SKM-1 (cell line): ENCODE results near the gene GRB7.

Source experiments
- DNase-seq: peaks from one replicate; lab custom pipeline; 2025; ENCODE audit not compliant: unreplicated experiment; lab: John Stamatoyannopoulos, UW

Gene GRB7

DNA sequence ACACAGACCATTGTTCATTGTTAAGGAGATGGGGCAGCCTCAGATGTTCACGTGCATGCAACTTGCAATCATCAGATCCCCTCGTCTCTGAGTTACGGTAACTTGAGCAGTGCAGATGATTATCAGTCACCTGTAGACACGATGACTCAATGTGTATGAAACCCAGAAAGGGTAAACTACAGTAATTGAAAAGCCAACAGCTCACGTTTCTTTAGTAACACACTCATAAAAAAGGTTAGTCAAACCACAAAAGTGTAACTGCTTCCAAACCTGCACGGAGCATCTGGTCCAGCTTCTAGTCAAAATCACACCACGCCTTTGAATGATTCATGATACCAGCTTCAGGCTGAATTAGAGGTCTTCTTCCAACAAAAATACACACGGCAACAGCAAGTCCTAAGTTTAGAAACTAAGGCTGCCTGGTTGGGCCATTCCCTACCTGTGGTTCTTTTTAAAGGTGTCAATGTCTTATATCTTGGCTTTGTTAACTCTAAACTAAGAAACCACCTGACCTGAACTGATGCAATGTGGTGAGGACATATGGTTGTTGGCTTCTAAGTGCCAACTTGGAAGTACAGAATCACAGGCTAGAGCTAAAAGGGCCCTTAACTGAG lies 32.3 kb downstream of the GRB7 start:
- no peak for DNase-seq

DNA sequence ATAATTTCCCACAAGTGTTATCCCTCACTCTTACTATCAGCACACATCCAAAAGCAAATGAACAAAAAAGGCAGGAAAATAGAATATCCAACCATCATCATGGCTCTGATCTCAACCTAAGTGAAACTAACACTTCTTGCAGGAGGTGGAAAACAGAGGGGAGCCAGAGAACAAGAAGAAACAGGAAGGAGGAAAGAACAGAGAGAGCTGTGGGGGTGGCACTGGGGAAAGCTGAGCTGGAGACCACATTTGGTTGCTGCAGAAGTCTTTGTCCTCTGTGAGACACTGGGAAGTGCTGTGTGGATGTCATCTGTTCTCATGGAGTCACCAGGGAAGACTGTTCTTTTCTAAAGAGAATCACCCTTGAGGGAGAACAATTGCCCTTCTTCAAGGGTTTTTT lies 34.7 kb downstream of the GRB7 start:
- no peak for DNase-seq

DNA sequence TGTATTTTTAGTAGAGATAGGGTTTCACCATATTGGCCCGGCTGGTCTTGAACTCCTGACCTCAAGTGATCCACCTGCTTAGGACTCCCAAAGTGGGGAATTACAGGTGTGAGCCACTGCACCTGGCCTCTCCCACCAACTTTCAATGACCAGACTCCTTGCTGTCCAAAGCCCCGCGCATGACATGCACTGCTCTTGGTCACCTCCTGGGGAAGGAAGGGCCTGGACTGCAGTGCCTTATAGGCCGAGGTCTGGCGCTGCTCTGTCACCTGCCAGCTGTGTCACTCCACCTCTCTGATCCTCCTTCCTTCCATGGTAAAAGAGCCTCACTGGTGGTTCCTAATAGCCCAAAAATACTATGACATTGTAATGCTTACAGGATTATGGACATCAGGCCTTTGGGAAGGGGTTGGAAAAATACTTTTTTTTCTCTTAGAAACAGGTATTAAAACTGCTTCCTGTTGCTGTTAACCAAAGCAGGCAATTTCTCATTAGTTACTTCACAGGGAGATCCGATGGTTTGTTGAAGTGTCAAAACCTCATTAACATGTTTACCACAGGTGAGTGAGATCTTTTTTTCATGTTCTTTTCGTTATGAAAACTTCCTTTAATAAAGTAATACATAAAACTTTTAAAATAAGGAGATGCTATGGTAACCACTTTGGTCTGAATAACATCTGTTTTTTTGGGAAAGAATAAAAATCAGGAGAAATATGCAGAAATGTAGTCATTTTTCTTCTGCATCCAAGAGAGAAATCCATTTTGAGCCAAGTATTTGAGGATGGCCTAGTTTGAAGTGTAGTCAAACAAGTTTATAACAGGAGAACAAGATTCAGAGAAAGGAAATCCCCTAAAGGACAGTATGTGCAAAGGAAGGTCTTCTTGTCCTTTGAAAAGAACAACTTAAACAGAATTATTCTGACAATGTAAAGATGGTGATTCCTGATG lies 35.5 kb downstream of the GRB7 start:
- DNase-seq: no peak

DNA sequence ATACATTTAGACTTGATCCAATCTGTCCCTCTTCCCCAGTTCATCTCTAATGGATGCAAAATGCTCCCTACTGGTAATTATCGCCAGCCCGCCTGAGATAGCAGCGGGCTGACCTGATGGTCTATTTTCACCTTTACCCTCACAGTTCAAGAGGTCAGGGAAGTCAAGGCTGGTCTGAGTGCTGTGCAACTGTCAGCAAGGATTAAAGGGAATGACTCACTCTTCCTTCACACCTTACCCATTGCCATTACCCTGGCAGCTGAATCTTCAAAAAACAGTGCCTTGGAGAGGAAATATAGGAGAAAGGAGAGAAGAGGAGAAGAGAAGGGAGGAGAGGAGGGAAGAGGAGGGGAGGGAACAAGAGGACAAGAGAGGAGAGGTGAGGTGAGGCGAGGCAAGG lies 36.3 kb downstream of the GRB7 start:
- no peak for DNase-seq

DNA sequence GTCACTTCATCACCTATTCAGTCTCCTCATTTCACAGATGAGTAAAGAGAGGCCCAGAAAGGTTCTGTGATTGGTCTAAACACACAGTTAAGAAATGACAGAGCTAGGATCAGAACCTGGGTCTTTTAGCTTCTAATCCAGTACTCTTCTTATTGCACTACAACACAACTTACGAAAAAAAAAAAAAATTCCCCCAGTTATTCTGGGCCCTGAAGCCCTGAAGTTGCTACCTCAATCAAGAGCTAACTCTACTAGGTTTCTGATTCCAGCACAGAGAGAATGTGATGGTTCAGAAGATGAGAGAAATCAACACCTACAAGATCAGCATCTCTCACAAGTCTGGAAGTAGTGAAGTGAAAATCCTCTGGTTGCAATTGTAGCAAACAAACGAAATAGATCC lies 37.3 kb downstream of the GRB7 start:
- DNase-seq: no peak

DNA sequence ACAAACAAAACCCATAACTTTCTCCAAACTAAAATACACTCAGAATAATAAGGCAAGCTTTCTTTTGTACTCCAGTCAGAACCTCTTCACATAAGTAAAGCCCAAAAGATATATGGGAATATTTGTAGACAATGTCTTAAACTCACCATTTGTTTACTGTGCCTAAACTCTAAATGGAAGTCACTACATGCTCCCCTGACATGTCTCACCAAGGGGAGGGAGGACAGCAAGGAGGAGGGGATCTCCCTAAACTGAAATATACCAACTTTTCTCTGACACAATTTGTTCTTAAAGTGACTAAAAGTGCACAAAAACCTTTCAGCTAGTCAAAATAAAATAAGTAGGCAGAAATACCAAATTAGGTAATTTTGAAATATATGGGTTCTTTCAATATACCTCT lies 38.5 kb downstream of the GRB7 start:
- DNase-seq: no peak

DNA sequence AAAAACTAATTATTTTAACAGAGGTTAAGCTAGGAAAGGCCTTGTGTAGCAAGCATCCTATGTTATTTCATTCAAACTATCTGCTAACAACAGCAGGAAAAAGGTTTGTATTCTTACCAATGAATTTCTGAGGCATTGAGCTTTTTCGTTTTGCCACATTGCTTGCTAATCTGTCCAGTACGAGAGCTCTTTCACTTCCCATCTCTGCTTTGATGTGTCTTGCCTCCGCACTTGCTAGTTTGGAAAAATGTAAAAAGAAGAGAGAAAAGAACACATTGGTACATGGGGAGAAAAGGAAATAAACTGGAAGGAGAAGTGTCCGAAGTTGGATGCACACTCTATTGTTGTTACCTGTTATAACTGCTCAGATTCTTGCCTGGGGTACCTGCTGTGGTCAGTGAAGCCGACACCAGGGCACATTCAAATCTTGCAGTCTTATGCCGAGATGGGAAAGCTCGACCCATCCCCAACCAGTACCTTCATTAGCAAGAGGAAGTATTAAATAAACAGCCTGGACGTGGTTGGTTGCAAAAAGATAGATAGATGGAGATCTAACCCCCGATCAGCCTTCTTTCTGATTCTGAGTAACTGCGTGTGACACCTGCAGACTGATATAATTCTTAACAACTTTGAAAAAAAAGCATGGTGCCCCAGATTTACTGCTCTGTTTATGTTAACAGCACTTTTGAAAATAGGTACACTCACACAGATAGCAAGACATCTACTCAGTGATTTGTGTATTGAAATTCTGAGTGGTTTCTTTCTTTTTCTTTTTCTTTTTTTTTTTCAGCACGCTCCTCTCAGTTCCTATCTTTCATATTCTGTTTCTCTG lies 40.0 kb downstream of the GRB7 start:
- no peak for DNase-seq

DNA sequence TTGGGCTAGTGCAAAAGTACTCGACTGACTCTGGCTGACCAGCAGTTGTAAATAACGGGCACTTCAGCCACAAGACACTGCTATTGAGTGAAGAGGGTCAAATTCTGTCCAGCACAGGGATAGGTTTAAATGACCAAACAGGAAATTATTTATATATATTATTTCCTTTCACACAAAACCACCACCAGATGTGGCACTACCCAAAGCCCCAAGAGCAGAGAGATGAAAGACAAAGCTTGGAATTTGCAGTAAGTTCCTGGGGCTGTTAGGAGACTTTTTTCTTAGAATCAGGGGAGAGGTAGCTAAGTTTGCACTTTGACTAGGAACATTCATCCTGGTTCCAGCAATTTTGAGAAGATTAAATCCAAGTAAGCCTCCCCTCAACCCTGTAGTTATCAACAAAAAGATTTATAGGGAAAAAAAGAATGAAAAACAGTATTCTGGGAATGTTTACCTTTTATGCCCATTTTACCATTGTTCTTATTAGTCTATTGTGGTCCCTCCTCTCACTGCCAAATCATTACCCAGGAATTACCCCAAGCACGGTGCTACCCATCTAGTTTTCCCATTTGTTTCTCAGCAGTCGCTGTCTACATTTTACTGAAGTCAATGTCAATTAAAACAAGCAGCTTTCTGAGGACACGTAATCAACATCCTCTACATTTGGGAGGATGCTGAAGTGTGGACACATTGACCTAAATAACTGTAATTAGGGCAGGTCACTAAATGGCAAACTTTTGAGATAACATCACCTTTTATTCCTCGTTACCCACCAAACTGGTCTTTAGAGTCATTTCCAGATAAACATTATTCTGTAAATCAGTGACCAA lies 43.5 kb downstream of the GRB7 start:
- no peak for DNase-seq

DNA sequence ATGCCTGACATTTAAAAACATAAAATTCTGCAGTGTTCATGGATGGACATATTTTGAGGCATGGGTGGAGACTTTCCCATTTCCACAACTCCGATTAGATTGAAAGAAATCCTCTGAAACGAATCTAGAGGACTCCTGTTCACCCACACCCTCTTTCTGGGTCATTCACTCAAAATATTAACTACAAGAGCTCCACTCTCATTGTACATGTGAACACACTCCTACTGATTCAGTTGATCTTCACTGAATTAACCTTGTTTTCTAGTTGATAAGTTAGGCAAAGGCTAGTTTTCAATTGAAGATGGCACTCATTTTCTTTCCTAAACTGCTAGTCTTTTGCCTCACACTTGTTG lies 44.1 kb downstream of the GRB7 start:
- no peak for DNase-seq

DNA sequence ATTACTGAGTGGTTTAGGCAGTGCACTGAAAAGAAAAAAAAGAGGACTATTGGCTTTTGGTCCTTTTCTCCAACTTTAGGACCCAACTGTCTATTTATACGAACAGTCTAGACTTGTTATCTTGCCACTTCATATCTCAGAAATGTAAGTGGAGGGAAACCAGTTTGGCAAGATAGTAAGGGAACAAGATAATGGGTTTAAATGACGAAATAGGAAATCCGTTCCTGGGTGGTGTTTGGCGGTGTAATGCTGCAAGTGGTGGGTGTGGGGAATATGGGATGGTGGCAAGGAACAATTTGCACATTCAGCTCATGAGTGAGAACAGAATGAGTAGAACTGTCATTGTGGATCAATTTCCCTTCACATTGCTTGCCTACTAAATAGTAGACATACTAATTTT lies 44.7 kb downstream of the GRB7 start:
- peak; percentile 49 for DNase-seq

DNA sequence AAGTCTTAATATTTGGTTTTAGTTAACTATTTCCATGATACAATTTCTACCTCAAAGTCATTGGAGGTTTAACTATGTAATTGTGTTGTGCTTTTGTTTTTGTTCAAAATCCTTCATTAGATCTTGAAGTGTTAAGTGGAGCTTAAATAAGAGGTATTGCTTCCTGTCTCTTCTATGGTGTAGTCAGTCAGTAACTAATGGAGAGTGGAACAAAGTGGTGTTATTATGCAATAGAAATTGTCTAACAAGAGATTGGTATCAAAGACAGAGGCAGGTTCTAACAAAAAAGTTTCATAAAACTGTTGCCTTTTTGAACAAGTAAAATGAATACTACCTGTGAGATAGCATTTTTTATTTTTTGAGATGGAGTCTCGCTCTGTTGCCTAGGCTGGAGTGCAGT lies 45.2 kb downstream of the GRB7 start:
- peak; percentile 16 for DNase-seq

DNA sequence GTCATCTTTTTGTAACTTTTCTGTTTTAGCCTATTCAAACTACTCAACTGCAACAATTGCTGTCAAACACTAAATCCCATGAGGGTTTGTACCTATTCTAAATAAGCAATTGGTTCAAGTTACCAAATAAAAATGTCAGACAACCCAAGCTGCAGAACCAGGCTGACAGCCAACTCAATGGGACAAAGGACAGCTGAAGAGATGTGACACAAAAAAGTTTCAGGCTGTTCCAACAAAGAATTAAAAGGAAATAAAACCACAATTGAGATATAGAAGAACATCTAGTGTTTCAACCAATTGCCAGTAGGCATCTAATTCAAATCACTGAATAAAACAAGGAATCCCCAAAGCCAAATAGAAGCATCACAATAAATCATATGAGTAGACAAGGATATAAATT lies 49.3 kb downstream of the GRB7 start:
- no peak for DNase-seq

DNA sequence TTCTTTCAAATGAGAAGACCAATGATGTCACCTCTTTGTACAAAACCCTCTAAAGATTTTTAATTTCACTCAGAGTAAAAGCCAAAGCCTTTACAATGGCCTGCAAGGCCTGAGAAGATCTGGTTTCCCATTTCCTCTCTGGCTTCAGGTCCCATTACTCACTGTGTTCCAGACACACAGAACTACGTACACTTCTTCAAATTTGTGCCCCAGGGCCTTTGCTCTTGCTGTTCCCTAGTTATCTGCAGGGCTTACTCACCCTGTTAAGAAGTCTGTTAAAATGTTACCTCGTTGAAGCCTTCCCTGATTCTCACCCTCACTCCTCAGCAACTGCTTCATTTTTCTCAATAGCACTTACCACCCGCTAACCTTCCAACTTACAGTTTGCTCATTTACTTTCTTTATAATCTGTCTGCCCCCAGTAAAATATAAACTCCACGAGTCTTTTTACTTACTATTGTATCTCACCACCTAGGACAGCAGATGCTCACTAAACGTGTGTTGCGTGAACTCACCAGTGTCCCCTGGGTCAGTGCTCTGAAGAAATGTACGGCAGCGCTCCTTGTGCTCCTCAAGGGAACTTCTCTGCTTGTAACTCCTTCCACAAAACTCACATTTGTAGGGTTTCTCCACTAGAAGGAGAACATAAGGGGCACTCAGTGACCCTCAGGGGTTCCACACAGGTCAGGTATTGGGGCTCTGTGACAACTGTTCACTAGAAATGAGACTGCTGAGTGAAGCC lies 50.2 kb downstream of the GRB7 start:
- DNase-seq: no peak

DNA sequence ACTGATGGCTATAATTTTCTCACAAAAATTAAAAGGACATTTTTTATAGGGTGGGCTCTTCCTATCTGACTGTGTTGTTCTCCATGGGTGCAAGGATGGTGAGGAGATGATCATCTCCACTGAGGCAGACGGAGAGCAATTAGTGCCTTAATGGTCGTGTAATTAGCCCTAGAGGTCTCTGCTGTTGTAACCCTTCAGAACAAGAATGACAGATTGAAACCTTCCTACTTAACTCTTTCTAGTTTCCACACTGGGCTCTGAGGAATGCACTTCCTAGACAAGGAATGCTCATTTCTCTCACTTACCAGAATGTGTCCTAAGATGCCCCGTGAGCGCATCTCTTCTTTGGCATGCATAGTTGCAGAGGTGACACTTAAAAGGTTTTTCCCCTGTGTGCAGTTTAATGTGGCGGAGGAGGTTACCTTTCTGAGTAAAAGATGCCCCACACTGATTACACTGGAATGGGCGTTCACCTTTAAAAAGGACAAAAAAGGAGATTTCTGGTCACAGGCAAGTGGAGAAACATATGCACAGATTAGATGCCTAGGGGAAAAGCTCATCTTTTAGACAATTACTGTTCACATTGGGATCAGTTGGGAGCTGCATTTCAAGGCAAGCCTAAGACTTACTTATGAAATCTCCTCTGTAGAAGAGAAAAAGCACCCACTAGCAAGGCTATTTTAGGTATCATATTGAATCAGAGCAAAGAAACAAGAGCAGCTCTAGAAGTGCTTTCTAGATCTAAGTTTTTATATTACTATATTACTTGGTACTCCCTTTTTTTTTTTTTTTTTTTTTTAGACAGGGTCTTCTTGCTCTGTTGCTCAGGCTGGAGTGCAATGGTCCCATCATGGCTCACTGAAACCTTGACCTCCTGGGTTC lies 53.6 kb downstream of the GRB7 start:
- DNase-seq: no peak

DNA sequence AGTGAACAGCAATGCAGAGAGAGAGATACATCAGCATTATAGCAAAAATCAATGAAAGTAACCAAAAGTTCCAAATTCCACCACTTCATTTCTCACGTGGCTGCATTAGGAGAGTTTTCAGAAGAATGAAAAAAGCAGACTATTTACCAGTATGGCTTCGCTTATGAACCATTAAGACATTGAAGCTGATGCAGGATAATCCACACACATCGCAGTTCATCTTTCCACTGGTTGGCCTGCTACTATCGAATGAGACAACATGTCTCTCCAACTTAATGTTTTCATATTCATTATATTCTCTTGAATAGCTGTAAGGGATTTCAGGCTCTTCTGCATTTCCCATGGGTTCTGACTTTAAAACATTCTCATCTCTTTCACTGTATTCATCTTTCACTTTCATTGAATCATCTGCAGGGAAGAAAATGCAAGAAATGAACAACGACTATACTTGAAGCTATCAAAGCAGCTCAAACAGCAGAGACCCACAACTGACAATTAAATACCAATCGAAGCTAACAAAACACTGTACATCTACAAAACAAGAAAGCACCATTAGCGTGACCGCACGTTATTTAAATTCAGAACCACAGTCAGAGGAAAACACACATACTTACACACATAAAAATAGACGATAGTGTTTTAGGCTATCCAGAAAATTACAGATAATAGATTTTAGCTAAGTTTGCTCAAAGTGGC lies 54.9 kb downstream of the GRB7 start:
- DNase-seq: no peak

DNA sequence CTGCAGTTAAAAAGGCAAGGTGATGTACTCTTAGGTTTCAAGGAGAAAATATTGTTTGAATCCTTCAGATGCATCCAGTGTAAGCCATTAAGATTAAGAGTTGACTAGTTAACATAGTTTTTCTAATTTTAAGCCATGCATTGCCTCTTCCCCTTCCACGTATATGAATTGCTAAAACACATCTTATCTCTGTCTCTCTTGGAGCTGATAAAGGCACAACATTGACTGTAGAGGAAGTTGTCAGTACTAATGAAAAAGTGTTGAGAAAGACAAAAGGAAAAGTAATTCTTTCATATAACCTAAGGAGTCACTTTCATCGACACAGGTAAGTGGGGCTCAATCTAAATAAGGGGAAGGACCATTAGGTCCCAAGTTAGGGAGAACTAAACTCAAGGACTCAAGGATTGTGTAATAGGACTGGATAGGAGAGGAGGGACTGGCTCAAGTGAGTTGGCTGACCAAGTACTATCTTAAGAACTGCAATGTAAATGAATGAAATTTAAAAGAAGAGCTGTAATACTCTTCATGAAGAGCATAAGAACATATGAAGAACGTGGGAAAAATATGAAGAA lies 55.6 kb downstream of the GRB7 start:
- no peak for DNase-seq

DNA sequence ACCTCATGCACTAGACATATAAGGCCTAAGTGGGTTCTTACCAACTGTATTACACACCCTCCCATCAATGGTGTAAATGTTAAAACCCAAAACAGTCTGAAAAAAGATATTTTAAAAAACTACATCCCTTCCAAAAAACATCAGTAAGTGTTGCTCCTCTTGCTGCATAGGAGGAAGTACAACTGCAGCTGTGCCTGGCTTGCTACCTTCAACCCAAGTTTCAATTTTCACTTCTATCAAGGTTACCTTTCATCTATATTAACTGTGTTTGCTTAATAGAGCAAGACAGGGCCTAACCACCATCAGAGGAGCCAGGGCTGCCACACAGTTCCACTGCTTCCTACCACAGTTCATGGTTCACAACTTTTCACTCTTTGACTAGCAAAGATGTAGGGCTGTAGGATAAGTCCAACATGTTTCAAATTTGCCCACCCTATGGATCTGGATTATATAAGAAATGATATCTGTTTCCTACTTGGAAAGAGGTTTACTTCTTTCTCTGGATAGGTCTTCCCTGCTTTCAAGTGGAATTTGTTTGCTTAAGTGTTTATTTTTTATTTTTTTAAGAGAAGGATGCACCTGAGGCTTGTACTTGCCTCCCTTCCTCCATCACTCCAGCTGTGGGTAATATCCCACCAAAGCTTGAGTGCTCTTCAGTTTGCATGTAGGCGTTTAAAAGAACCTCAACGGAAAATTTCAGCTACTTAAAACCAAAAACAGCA lies 56.7 kb downstream of the GRB7 start:
- DNase-seq: no peak
